Right lobe of liver (tissue), 4 donors: ENCODE results near the gene CREM.

Experiments
- POLR2A ChIP-seq: fragments of 450-650 bp; IDR thresholded peaks from one replicate; pipeline ENCODE4 v1.6.1; 2017; ENCODE audit warnings: antibody characterized with exemption, mild to moderate bottlenecking
- TF ChIP-seq, protein P1 (sequence below), 4 donors: fragments of 200-600 bp in 3 of 4; fragments of 450-650 bp in 1 of 4; IDR thresholded peaks; one replicate each; pipeline versions ENCODE4 v1.5.1 to v1.8.0; 2016 to 2022; ENCODE audit warnings: antibody characterized with exemption in 4 of 4, mild to moderate bottlenecking in 2 of 4
- donor health status: DM: no; HTN: no; CAD: no.
- donor health status: DM: no; HTN: no; CAD: no.
- donor health status: DM: no; HTN: yes; CAD: no.

GRCh38 chr10:35126530-35127288, at the start of gene CREM:
- TF ChIP-seq, protein P1, sequence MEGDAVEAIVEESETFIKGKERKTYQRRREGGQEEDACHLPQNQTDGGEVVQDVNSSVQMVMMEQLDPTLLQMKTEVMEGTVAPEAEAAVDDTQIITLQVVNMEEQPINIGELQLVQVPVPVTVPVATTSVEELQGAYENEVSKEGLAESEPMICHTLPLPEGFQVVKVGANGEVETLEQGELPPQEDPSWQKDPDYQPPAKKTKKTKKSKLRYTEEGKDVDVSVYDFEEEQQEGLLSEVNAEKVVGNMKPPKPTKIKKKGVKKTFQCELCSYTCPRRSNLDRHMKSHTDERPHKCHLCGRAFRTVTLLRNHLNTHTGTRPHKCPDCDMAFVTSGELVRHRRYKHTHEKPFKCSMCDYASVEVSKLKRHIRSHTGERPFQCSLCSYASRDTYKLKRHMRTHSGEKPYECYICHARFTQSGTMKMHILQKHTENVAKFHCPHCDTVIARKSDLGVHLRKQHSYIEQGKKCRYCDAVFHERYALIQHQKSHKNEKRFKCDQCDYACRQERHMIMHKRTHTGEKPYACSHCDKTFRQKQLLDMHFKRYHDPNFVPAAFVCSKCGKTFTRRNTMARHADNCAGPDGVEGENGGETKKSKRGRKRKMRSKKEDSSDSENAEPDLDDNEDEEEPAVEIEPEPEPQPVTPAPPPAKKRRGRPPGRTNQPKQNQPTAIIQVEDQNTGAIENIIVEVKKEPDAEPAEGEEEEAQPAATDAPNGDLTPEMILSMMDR (IDR thresholded peaks at IDR 0.05) = peak; percentile 82 to 93 (median 84)
- peak; percentile 100 for TF ChIP-seq POLR2A
